HG02852 (cell line): Measurements from ENCODE around the gene MMP20.
"Not testable (repeated sequence)": the region's sequence is repeated elsewhere in the genome, so short reads cannot be mapped to it uniquely, and the experiment has no call there.

ENCODE experiments used
- ATAC-seq: cut with Tn5 transposase; IDR thresholded peaks from one replicate; pipeline ENCODE4 v1.9.1; 2021; ENCODE audit warnings: mild to moderate bottlenecking, moderate library complexity; ENCODE audit not compliant: unreplicated experiment

The MMP20 gene

GRCh38 chr11:102625177-102625576 lies at the start of gene MMP20:
TSS of gene MMP20 (minus strand) at chr11:102625332. CDS start at chr11:102625319, 13 bp downstream.
- no peak for ATAC-seq

GRCh38 chr11:102669664-102670063 lies 44.5 kb upstream of the MMP20 start:
- ATAC-seq: peak; percentile 65

- ATAC-seq: peak; percentile 48
These were observed 41.3 kb upstream of the MMP20 start for GRCh38 chr11:102666331-102666957.

- ATAC-seq: no peak
These were observed 39.0 kb upstream of the MMP20 start for GRCh38 chr11:102664001-102664752.

- no peak for ATAC-seq
These were observed 37.5 kb upstream of the MMP20 start for GRCh38 chr11:102662607-102663006.

GRCh38 chr11:102661040-102661439 lies 35.9 kb upstream of the MMP20 start:
- no peak for ATAC-seq

- ATAC-seq: no peak
These were observed 31.4 kb upstream of the MMP20 start for GRCh38 chr11:102656528-102656927.

- no peak for ATAC-seq
These were observed 30.4 kb upstream of the MMP20 start for GRCh38 chr11:102655547-102655946.

- no peak for ATAC-seq
These were observed 29.6 kb upstream of the MMP20 start for GRCh38 chr11:102654761-102655160.

GRCh38 chr11:102653744-102654291 lies 28.7 kb upstream of the MMP20 start:
- no peak for ATAC-seq

GRCh38 chr11:102647430-102647829 lies 22.3 kb upstream of the MMP20 start:
- no peak for ATAC-seq

GRCh38 chr11:102643941-102644340 lies 18.8 kb upstream of the MMP20 start:
- no peak for ATAC-seq

- no peak for ATAC-seq
These were observed 15.8 kb upstream of the MMP20 start for GRCh38 chr11:102640946-102641345.

GRCh38 chr11:102639656-102640055 lies 14.5 kb upstream of the MMP20 start:
- ATAC-seq: no peak

- no peak for ATAC-seq
These were observed 12.6 kb upstream of the MMP20 start for GRCh38 chr11:102637731-102638130.

- no peak for ATAC-seq
These were observed 8.4 kb upstream of the MMP20 start for GRCh38 chr11:102633385-102634026.

- ATAC-seq: no peak
These were observed 6.9 kb upstream of the MMP20 start for GRCh38 chr11:102632026-102632425.

GRCh38 chr11:102630598-102631448 lies 5.7 kb upstream of the MMP20 start:
- ATAC-seq: no peak

- not testable (repeated sequence) for ATAC-seq
These were observed 4.8 kb upstream of the MMP20 start for GRCh38 chr11:102629908-102630307.

GRCh38 chr11:102626676-102627075 lies 1.5 kb upstream of the MMP20 start:
- ATAC-seq: no peak

GRCh38 chr11:102623998-102624397 lies 1.1 kb downstream of the MMP20 start:
- no peak for ATAC-seq
